ENCODE results near the gene UBE2J2. TPM values are rescaled to one million over a fixed set of nuclear protein-coding genes. Genes with fewer than 3 reads are reported as not detected.
A peak's percentile ranks its signal among the peaks of the same experiment; 100 is the strongest.

UBE2J2 gene
- total and polyA plus RNA-seq, 2 of the 13 experiments (the other 11 are each of a cell fraction or from before 2014, with no cell fraction given), result 25.4 to 29.4 TPM

DNA sequence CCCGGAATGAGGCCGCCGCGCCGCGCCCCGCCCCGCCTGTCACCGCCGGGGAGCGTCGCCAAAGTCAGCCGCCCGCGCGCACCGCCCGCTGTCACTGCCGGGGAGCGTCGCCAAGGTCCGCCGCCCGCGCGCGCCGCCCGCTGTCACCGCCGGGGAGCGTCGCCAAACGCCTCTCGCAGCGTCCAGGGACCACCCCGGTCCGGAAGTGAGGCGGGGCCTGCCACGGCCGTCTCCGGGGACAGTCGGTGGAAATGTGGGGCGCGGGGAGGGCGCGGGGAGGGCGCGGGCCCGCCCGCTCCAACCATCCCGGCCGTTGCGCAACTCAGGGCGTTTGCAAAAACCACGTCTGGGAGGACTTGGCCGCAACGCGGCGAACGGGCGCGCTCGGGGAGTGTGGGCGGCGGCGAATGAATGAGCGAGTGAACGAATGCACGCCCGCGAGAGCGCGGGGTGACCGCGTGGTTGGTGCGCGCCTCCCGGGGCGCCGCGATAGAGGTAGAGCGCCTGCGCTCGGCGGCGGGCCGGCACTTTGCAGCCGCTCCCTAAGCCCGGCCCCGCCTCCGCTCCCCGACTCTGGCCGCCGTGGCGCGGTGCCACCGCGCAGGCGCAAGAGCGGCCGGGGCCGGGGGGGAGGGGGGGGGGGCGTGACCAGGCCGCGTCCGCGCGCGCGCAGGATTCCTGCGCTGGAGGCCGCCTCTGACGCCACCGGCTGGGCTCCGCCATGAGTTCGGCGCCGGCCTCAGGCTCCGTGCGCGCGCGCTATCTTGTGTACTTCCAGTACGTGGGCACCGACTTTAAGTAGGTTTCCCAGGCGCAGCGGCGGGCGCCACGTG lies 34.5 kb upstream of the UBE2J2 start, which contains the start of the genes ACAP3 and PUSL1 (continued):
- TF ChIP-seq, protein P1, sequence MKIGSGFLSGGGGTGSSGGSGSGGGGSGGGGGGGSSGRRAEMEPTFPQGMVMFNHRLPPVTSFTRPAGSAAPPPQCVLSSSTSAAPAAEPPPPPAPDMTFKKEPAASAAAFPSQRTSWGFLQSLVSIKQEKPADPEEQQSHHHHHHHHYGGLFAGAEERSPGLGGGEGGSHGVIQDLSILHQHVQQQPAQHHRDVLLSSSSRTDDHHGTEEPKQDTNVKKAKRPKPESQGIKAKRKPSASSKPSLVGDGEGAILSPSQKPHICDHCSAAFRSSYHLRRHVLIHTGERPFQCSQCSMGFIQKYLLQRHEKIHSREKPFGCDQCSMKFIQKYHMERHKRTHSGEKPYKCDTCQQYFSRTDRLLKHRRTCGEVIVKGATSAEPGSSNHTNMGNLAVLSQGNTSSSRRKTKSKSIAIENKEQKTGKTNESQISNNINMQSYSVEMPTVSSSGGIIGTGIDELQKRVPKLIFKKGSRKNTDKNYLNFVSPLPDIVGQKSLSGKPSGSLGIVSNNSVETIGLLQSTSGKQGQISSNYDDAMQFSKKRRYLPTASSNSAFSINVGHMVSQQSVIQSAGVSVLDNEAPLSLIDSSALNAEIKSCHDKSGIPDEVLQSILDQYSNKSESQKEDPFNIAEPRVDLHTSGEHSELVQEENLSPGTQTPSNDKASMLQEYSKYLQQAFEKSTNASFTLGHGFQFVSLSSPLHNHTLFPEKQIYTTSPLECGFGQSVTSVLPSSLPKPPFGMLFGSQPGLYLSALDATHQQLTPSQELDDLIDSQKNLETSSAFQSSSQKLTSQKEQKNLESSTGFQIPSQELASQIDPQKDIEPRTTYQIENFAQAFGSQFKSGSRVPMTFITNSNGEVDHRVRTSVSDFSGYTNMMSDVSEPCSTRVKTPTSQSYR (CRISPR knock-in tag; IDR thresholded peaks at IDR 0.05; ENCODE audit: borderline replicate concordance), result no peak
- TF ChIP-seq, protein P2, sequence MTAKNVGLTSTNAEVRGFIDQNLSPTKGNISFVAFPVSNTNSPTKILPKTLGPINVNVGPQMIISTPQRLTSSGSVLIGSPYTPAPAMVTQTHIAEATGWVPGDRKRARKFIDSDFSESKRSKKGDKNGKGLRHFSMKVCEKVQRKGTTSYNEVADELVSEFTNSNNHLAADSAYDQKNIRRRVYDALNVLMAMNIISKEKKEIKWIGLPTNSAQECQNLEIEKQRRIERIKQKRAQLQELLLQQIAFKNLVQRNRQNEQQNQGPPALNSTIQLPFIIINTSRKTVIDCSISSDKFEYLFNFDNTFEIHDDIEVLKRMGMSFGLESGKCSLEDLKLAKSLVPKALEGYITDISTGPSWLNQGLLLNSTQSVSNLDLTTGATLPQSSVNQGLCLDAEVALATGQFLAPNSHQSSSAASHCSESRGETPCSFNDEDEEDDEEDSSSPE (CRISPR knock-in tag; IDR thresholded peaks at IDR 0.05), result peak; percentile 56; the same call in 1 of the 2 replicates
- TF ChIP-seq ZBTB21 (CRISPR knock-in tag; IDR thresholded peaks at IDR 0.05), result peak; percentile 25; the same call in 1 of the 2 replicates
- TF ChIP-seq, protein P3, sequence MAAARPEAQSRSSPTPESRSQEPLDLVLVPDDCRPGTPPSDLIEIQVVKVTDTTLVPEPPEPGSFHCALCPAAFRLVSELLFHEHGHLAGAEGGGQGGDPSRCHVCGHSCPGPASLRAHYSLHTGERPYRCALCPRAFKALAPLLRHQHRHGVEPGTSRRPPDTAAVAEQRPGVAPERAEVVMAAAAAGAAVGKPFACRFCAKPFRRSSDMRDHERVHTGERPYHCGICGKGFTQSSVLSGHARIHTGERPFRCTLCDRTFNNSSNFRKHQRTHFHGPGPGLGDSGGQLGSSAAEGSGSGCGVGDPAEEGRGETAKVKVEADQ (CRISPR knock-in tag; IDR thresholded peaks at IDR 0.05; ENCODE audit: borderline replicate concordance), result no peak
- TF ChIP-seq PPARG (CRISPR knock-in tag; conservative IDR thresholded peaks at IDR 0.05), result no peak
- TF ChIP-seq SALL2 (CRISPR knock-in tag; IDR thresholded peaks at IDR 0.05), result peak; percentile 36; the same call in 1 of the 2 replicates
- TF ChIP-seq ZNF577 (CRISPR knock-in tag; IDR thresholded peaks at IDR 0.05; ENCODE audit: borderline replicate concordance, low read depth), result no peak
- TF ChIP-seq MEF2D (CRISPR knock-in tag; IDR thresholded peaks at IDR 0.05), result no peak
- no peak for TF ChIP-seq RNF2 (conservative IDR thresholded peaks at IDR 0.05; ENCODE audit: low read depth)
- TF ChIP-seq DPF2 (CRISPR knock-in tag; IDR thresholded peaks at IDR 0.05; ENCODE audit: borderline replicate concordance, low read depth), result no peak
- peak; percentile 44; the same call in 1 of the 2 replicates for TF ChIP-seq NR2F2 (IDR thresholded peaks at IDR 0.05; ENCODE audit: borderline replicate concordance, low read depth)
- TF ChIP-seq ZNF607 (CRISPR knock-in tag; IDR thresholded peaks at IDR 0.05; ENCODE audit: borderline replicate concordance), result peak; percentile 13; the same call in 1 of the 2 replicates
- TF ChIP-seq, protein P4, sequence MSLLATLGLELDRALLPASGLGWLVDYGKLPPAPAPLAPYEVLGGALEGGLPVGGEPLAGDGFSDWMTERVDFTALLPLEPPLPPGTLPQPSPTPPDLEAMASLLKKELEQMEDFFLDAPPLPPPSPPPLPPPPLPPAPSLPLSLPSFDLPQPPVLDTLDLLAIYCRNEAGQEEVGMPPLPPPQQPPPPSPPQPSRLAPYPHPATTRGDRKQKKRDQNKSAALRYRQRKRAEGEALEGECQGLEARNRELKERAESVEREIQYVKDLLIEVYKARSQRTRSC (CRISPR knock-in tag; IDR thresholded peaks at IDR 0.05; ENCODE audit: low read depth), result no peak
- TF ChIP-seq KAT7 (CRISPR knock-in tag; IDR thresholded peaks at IDR 0.05; ENCODE audit: borderline replicate concordance), result peak; percentile 13; the same call in 1 of the 2 replicates
- no peak for TF ChIP-seq SMAD9 (CRISPR knock-in tag; IDR thresholded peaks at IDR 0.05)
- TF ChIP-seq NCOR1 (IDR thresholded peaks at IDR 0.05; ENCODE audit: borderline replicate concordance, low read length), result no peak
- peak; percentile 54 for TF ChIP-seq GATAD1 (CRISPR knock-in tag; IDR thresholded peaks at IDR 0.05)
- TF ChIP-seq RAD21 (CRISPR knock-in tag; IDR thresholded peaks at IDR 0.05), result no peak
- TF ChIP-seq FOXM1 (CRISPR knock-in tag; IDR thresholded peaks at IDR 0.05), result no peak
- 0 out of 2 replicates have a peak, but pooled peaks have one; percentile 23 for TF ChIP-seq NKX3-1 (CRISPR knock-in tag; IDR thresholded peaks at IDR 0.05)
- no peak for TF ChIP-seq JUND (CRISPR knock-in tag; IDR thresholded peaks at IDR 0.05)
- no peak for TF ChIP-seq PAF1 (CRISPR knock-in tag; IDR thresholded peaks at IDR 0.05)
- TF ChIP-seq SMAD1 (CRISPR knock-in tag; IDR thresholded peaks at IDR 0.05; ENCODE audit: borderline replicate concordance, low read depth), result no peak

All from HepG2 (cell line).